ENCODE results near the gene HMGN1.

HMGN1 gene

DNA sequence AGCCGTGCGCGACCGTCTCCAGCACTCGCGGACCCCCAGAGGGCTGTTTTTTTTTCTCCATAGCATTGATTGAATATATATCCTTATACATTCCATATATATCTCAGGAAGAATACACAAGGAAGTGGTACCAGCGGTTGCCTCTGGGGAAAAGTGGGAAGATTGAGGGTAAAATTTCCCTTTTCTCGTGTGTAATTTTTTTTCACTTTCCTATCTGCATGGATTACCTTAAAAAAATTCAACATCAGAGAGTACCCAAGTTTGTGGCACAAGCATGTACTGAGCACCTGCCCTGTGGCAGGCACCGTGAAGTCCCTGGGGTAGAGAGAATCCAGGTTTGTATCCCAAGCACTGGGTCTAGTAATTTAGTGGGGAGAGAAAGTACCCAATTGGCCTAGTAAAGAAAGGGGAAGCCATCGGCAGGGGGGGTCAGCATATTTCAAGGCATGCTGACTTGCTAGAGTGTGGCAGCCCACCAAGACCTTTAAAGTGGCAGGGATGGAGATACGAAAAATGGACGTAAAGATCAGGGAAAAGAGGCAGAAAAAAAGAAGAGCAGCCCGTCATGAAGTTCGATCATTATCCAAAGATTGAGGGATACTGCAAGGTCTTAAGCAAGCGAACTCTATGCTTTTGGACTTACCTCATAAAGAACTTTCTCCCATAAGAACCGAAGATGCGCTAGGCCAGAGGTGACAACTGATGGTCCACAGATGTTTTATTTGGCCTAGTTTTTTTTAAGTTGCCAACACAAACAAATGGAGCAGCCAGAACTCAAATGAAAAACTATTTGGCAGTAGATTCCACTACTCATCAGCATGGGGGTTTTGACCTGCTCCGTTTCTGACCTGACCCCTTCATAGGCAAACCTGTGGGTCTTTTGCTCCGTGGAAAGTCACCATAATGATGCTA is 1.5 kb upstream of the HMGN1 start:
- Mint-ChIP-seq H3K27me3 (peaks cover 6% of the 10 kb centered on the region), H3K27ac (peak overlapping the region; percentile 99), H3K4me3 (peak overlapping the region; percentile 98), H3K36me3 (peaks cover 21% of the 10 kb centered on the region), H3K4me1 (peaks cover 32% of the 10 kb centered on the region), H3K9me3 (no peaks in the 10 kb centered on the region)
- CTCF ChIA-PET = no interaction called here
- DNase-seq = no peak

DNA sequence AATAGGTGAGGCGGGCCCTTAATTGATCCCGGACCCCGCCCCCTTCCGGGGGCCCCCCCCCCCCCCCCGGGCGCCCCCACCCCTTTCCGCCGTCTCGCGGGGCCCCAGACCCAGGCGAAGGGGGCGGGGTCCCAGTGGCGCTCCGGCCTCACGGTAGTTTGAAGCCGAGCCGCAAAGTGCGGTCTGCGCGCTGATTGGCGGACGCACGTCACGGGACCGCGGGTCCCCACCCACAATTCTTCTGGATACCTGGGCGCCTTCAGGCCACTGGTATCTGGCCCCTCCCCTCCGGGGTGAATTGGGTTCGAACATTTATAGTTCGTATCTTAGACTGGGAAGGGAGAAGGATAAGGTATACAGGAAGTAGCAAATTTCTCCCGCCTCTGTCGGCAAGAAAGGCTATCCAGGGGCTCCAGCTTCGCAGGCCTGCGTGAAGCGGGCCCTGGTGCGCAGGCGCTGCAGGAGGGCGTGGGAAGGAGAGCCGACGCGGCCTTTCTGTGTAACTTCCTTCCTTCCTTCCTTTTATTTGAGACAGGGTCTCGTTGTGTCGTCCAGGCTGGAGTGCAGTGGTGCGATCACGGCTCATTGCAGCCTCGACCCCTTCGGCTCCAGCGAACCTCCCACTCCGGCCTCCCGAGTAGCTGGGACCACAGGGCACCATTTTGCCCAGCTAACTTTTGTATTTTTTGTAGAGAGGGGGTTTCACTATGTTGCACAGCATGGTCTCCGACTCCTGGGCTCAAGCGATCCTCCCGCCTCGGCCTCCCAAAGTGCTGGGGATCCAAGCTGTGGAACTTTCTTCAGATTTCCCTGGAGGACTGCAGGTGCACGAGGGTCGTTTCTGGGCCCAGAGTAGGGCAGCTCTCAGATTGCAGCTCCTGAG is 564 bp upstream of the HMGN1 start:
- peak overlapping the region; percentile 98 for H3K4me3 Mint-ChIP-seq
- DNase-seq = peak; percentile 98
- CTCF ChIA-PET = interaction anchor here (1.0 kb wide), 1 partner anchor 34 kb away, joined by 3 read pairs; no protein-coding TSS in a partner anchor
- H3K4me1 Mint-ChIP-seq = peaks cover 39% of the 10 kb centered on the region
- peaks cover 28% of the 10 kb centered on the region for H3K36me3 Mint-ChIP-seq
- peaks cover 6% of the 10 kb centered on the region for H3K27me3 Mint-ChIP-seq
- H3K9me3 Mint-ChIP-seq = no peaks in the 10 kb centered on the region
- H3K27ac Mint-ChIP-seq = peak overlapping the region; percentile 99

DNA sequence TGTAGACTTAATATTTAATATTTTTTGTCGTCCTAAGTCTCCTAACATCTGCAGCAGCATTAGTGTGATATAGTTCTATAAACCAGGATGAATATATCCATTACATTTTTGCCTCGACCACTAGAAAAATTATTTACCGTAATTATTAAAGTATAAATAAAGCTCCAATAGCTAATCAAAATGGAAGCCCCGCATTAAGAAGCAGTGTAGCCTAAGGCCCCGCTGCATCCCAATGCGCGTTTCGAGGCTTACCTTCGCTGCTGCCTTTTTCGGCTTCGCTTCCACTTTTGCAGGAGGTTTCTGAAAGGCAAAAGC is 891 bp downstream of the HMGN1 start:
- Mint-ChIP-seq H3K27ac (peak overlapping the region; percentile 97), H3K9me3 (no peaks in the 10 kb centered on the region), H3K36me3 (peaks cover 39% of the 10 kb centered on the region), H3K4me1 (peaks cover 47% of the 10 kb centered on the region), H3K4me3 (peak overlapping the region; percentile 90), H3K27me3 (peaks cover 3% of the 10 kb centered on the region)
- CTCF ChIA-PET = interaction anchor here (1.5 to 4.1 kb wide), 2 partner anchors 9 to 39 kb away, joined by 3 to 13 read pairs; no protein-coding TSS in a partner anchor
- DNase-seq = no peak

DNA sequence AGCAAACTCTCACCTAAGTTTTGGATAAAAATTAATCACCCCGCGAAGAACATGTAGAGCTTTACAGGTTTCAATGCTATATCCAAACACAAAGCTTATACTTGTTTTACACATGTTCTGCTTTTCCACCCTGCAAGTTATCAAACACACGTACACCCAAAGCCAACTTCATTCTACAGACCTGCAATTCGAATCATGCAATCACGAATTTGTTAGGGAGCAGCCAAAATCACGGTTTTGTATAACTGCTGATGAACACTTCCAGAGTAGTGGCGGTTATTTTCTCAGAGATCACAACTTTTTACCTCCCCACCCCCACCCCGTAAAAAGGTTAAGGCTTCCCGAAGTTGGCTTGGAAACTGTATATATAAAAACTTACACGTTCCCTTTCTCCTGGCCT is 1.4 kb downstream of the HMGN1 start:
- H3K36me3 Mint-ChIP-seq = peaks cover 43% of the 10 kb centered on the region
- DNase-seq = no peak
- H3K9me3 Mint-ChIP-seq = no peaks in the 10 kb centered on the region

DNA sequence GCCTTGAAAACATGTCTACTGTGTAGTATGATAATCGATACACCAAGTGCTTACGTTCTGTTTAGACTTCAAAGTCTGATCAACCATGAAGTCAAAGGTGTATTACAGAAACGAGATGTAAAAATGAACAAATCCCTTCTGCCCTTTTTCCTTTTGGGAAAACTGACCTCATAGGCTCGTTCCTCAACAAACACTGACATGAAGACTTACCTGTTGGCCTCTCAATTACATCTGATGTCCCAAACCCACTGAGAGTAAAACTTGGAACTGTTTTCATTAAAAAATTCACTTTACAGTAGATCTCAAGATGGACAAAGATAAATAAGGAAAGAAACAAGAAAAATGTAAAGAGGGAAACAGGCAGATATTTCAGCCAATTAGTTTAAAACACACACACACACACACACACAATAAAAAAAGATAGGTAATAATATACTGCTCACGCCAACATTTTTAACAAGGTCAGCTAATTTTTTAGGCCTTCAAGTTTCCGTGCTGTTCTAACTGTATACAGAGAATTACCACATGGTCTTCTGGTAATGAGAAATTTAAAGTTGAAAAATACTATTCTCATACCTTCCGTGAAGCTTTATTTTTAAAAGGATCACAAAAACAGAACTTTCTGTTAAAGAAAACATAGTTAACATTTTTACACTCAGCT is 2.1 kb downstream of the HMGN1 start:
- Mint-ChIP-seq H3K36me3 (peaks cover 50% of the 10 kb centered on the region), H3K4me3 (peak overlapping the region; percentile 69), H3K27ac (peak overlapping the region; percentile 63), H3K9me3 (no peaks in the 10 kb centered on the region), H3K27me3 (peaks cover 3% of the 10 kb centered on the region), H3K4me1 (peaks cover 47% of the 10 kb centered on the region)
- no peak for DNase-seq
- CTCF ChIA-PET = interaction anchor here (1.3 to 4.1 kb wide), 3 partner anchors 8 to 45 kb away, joined by 3 to 13 read pairs (median 3); no protein-coding TSS in a partner anchor

More for the DNA sequence above, 1.4 kb downstream of the HMGN1 start:
- H3K27ac Mint-ChIP-seq = peak overlapping the region; percentile 97
- peak overlapping the region; percentile 90 for H3K4me3 Mint-ChIP-seq
- H3K27me3 Mint-ChIP-seq = peaks cover 3% of the 10 kb centered on the region
- CTCF ChIA-PET = interaction anchor here (1.5 to 4.1 kb wide), 2 partner anchors 9 to 40 kb away, joined by 3 to 13 read pairs; no protein-coding TSS in a partner anchor
- H3K4me1 Mint-ChIP-seq = peaks cover 47% of the 10 kb centered on the region

DNA sequence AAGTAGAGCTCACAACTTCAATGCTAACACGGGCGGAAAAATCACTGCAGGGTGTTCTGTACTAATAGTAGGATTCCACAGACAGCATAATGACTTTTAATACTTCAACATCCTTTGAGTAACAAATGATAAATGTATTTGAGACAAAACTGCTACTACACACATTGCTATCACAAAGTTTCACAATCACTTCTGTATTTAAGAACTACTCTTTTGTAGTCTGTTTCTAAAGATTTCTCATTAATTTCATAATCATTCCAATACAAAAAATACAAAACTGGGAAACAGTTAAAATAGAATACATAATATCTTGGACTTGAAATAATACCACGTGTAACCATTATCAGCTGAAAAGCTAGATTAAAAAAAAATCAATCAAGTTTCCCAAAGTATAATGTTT is 2.7 kb downstream of the HMGN1 start:
- CTCF ChIA-PET = interaction anchor here (1.3 to 4.1 kb wide), 2 partner anchors 41 to 45 kb away, joined by 3 to 13 read pairs; no protein-coding TSS in a partner anchor
- H3K27me3 Mint-ChIP-seq = peaks cover under 1% of the 10 kb centered on the region

DNA sequence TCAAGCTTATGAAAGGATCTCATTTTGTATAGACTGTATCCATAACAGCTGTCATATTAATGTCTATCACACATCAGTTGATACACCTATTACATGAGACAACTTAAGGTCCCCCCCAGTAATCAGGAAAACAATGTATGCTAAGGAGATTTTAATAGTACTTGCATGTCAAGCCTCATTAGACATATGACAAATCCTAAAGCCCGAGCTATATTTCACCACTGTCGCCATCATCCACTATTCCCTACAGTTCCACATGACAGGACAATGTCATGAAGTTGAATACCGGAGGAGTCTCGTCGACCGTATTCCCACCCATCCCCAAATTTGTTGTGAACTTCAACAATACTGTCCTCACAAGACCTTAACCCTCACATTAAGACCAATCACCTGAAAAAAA is 3.4 kb downstream of the HMGN1 start:
- Mint-ChIP-seq H3K27me3 (no peaks in the 10 kb centered on the region), H3K9me3 (no peaks in the 10 kb centered on the region), H3K4me3 (peak overlapping the region; percentile 9), H3K4me1 (peaks cover 45% of the 10 kb centered on the region), H3K36me3 (peaks cover 59% of the 10 kb centered on the region), H3K27ac (no peak overlapping the region)
- CTCF ChIA-PET = interaction anchor here (1.3 to 4.1 kb wide), 3 partner anchors 28 to 46 kb away, joined by 3 to 13 read pairs (median 3); no protein-coding TSS in a partner anchor
- no peak for DNase-seq

More for the DNA sequence above, 2.7 kb downstream of the HMGN1 start:
- H3K4me1 Mint-ChIP-seq = peaks cover 47% of the 10 kb centered on the region
- no peak for DNase-seq
- H3K4me3 Mint-ChIP-seq = peak overlapping the region; percentile 69
- peaks cover 55% of the 10 kb centered on the region for H3K36me3 Mint-ChIP-seq
- no peak overlapping the region for H3K27ac Mint-ChIP-seq
- no peaks in the 10 kb centered on the region for H3K9me3 Mint-ChIP-seq

DNA sequence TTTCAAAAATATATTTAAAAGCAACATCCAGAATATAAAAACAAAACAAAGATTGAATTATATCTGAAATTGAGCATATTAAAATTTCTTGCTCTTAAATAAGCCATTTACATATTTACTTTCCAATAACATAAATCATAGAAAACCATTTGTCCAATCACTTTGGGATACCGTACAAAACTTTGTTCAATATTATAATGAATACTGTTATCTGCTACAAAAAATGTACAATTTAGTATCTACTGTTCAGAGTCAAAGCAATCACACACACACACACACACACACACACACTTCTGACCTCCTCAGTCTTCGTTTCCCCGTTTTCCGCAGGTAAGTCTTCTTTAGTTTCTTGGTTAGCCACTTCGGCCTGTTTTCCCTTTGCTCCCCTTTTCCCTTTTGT is 4.0 kb downstream of the HMGN1 start:
- no peak overlapping the region for H3K27ac Mint-ChIP-seq
- CTCF ChIA-PET = interaction anchor here (1.4 to 4.1 kb wide), 2 partner anchors 29 to 42 kb away, joined by 3 to 13 read pairs; no protein-coding TSS in a partner anchor
- H3K27me3 Mint-ChIP-seq = no peaks in the 10 kb centered on the region
- H3K4me1 Mint-ChIP-seq = peaks cover 39% of the 10 kb centered on the region
- no peaks in the 10 kb centered on the region for H3K9me3 Mint-ChIP-seq
- DNase-seq = no peak
- H3K36me3 Mint-ChIP-seq = peaks cover 59% of the 10 kb centered on the region
- H3K4me3 Mint-ChIP-seq = no peak overlapping the region

DNA sequence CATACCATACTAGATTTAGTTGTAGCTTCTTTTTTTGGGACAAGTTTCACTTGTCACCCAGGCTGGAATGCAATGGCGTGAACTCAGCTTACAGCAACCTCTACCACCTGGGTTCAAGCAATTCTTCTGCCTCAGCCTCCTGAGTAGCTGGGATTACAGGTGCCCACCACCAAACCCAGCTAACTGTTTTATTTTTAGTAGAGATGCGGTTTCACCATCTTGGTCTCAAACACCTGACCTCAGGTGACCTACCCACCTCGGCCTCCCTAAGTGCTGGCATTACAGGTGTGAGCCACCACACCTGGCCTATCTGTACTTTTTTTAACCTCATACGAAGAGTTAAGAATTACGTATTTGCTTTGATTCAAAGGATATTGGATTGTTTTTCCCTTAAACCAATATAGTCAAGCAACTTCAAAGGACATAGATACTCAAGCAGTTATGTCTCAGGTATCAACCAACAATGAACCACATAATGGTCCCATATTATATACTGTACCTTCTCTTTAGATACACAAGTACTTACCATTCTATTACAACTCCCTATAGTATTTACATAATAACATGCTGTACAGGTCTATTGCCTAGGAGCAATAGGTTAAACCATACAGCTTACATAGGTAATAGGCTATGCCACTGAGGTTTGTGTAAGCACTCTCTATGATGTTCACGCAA is 7.5 kb downstream of the HMGN1 start:
- Mint-ChIP-seq H3K4me1 (peaks cover 25% of the 10 kb centered on the region), H3K9me3 (no peaks in the 10 kb centered on the region), H3K36me3 (peaks cover 48% of the 10 kb centered on the region), H3K27ac (no peak overlapping the region), H3K4me3 (no peak overlapping the region), H3K27me3 (no peaks in the 10 kb centered on the region)
- CTCF ChIA-PET = no interaction called here
- DNase-seq = no peak

DNA sequence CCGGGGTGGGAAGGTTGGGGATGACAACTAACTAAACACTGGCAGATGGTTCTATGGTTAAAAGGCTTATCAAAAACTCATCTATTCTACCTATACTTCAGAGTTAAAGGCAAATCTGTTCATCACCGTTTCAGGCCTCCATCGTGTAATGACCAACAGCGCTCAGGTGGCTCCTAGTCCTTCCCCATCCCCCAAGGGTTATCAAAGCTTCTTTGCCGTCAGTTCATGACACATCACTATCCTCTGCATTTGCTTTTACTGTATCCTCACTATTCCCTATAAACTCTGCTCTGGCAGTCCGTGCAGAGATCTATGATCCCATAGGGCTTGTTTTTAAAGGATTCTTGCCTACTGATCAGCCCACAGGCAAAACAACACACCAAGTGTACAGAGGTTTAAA is 8.2 kb downstream of the HMGN1 start:
- Mint-ChIP-seq H3K4me1 (peaks cover 18% of the 10 kb centered on the region), H3K9me3 (no peaks in the 10 kb centered on the region), H3K36me3 (peaks cover 41% of the 10 kb centered on the region), H3K4me3 (no peak overlapping the region), H3K27me3 (peaks cover under 1% of the 10 kb centered on the region), H3K27ac (no peak overlapping the region)
- DNase-seq = no peak
- CTCF ChIA-PET = no interaction called here

DNA sequence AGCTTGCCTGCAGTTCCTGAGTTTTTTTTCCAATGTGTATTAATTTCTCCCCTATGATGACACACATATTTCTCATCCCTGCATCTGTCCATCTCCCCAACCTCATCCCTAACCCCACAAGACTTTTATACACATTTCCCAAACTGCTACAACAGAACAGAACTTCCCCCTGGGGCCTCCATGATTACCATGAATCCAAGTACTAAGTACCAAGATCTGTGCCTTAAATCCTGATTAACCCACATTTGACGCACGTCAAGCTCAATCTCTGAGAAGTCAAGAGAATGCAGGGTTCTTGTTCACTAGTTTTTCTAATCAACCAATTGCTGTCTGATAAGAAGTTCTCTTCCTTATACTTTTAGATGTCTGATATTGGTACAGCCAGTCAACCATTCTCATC is 9.7 kb downstream of the HMGN1 start:
- peaks cover 31% of the 10 kb centered on the region for H3K36me3 Mint-ChIP-seq
- CTCF ChIA-PET = interaction anchor here (0.6 to 1.0 kb wide), 2 partner anchors 8 to 57 kb away, joined by 3 to 6 read pairs; no protein-coding TSS in a partner anchor
- H3K4me3 Mint-ChIP-seq = no peak overlapping the region
- no peaks in the 10 kb centered on the region for H3K9me3 Mint-ChIP-seq
- H3K27me3 Mint-ChIP-seq = peaks cover 3% of the 10 kb centered on the region
- H3K4me1 Mint-ChIP-seq = peaks cover 6% of the 10 kb centered on the region
- no peak overlapping the region for H3K27ac Mint-ChIP-seq
- DNase-seq = no peak

DNA sequence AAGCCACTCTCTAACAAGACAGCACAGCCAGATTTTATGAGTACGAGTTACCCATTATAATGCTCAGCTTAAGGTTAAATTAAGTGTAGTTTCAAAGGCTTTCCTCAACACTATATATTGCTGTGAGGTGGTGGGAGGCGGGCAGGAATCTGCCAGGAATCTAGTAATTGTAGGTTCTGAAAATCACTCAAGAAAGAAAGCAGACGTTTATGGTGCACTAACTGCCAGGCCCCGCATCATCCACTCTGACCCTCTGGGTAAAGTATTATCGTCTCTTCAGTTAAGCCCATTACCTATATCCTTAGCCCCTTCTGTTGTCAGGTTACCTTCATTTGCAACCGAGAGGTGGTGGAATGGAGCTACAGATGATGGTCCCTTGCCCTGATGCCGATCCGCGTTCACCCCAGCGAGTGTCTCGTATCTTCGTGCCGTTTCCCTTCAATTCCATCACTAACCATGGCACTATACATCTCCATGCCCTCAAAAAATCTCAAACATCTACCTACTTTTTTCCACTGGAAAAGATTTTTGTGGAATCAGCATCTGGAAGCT is 12.4 kb downstream of the HMGN1 start:
- no peak overlapping the region for H3K27ac Mint-ChIP-seq
- CTCF ChIA-PET = no interaction called here
- no peak for DNase-seq
- H3K4me3 Mint-ChIP-seq = no peak overlapping the region
- no peaks in the 10 kb centered on the region for H3K4me1 Mint-ChIP-seq
- H3K27me3 Mint-ChIP-seq = peaks cover 14% of the 10 kb centered on the region
- H3K9me3 Mint-ChIP-seq = no peaks in the 10 kb centered on the region
- H3K36me3 Mint-ChIP-seq = peaks cover 7% of the 10 kb centered on the region

DNA sequence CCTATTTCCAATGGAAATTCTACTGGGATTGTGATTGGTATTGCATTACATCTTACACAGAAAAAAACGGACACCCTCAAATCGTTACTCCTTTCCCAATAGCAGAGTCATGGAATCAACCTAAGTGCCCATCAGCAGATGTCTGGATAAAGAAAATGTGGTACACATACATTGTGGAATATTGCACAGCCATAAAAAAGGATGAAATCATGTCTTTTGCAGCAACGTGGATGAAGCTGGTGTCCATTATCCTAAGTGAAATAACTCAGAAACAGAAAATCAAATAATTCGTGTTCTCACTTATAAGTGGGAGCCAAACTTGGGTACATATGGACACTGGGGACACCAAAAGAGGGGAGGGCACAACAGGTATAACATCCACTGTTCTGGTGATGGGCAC is 14.3 kb downstream of the HMGN1 start:
- CTCF ChIA-PET = no interaction called here
- H3K27ac Mint-ChIP-seq = no peak overlapping the region
- H3K4me1 Mint-ChIP-seq = no peaks in the 10 kb centered on the region
- peaks cover 16% of the 10 kb centered on the region for H3K27me3 Mint-ChIP-seq
- no peaks in the 10 kb centered on the region for H3K9me3 Mint-ChIP-seq
- no peaks in the 10 kb centered on the region for H3K36me3 Mint-ChIP-seq
- H3K4me3 Mint-ChIP-seq = no peak overlapping the region
- no peak for DNase-seq

All from activated naive CD4-positive, alpha-beta T cell treated with anti-CD3 and anti-CD28 coated beads, Interleukin-2, amount 10 ng/mL, durations not matched to agents 7 days and 5 days (primary cell).